Stomach (tissue), 9 donors: ENCODE data around the gene SLC2A4RG. TPM values are rescaled to one million over a fixed set of nuclear protein-coding genes. Genes with fewer than 3 reads are reported as not detected.

ENCODE experiments used
- DNase-seq, 2 donors: peaks; one replicate each; pipeline versions ENCODE4 v3.0.0 to v3.0.0-alpha.2; 2013 to 2019
- H3K27ac ChIP-seq, 5 donors: fragments of 200-600 bp in 4 of 5; sonication (generic) in 4 of 5; one replicate each; pipeline ENCODE4 v1.5.1; 2013 to 2019; ENCODE audit warnings: mild to moderate bottlenecking in 1 of 5, moderate library complexity in 1 of 5
- H3K27me3 ChIP-seq, 3 donors: fragments of 200-600 bp; sonication (generic); one replicate each; pipeline ENCODE4 v1.5.1; 2017 to 2019; ENCODE audit warnings: mixed run types in 1 of 3
- H3K36me3 ChIP-seq, 4 donors: fragments of 200-600 bp; sonication (generic); 1 replicate in 3 of 4; 2 replicates in 1 of 4; pipeline ENCODE4 v1.5.1; 2016 to 2019
- H3K4me1 ChIP-seq, 4 donors: fragments of 200-600 bp; sonication (generic); one replicate each; pipeline ENCODE4 v1.5.1; 2016 to 2019
- H3K4me3 ChIP-seq, 4 donors: fragments of 200-600 bp; sonication (generic) in 3 of 4; one replicate each; pipeline ENCODE4 v1.5.1; 2016 to 2019; ENCODE audit warnings: mild to moderate bottlenecking in 1 of 4
- H3K9me3 ChIP-seq, 4 donors: fragments of 200-600 bp; sonication (generic); one replicate each; pipeline ENCODE4 v1.5.1; 2016 to 2019
- EP300 ChIP-seq: sonication (generic); formaldehyde crosslinking; IDR thresholded peaks from one replicate; pipeline ENCODE4 v1.6.1; 2017; ENCODE audit warnings: antibody characterized with exemption
- POLR2A ChIP-seq, 4 donors: fragments of 450-650 bp; IDR thresholded peaks; one replicate each; pipeline ENCODE4 v1.6.1; 2016; ENCODE audit warnings: antibody characterized with exemption in 4 of 4, control low read depth in 2 of 4, mild to moderate bottlenecking in 1 of 4, moderate library complexity in 1 of 4
- POLR2AphosphoS5 ChIP-seq, 3 donors: sonication (generic); formaldehyde crosslinking; IDR thresholded peaks; one replicate each; pipeline ENCODE4 v1.6.1; 2016; ENCODE audit warnings: antibody characterized with exemption in 3 of 3
- WGBS, 5 donors: extraction: QIAGEN DNeasy Blood & Tissue Kit in 3 of 5; methylation state at CpG; one replicate each; pipeline versions ENCODE4 v1.1.5 to v1.1.7; 2013 to 2018; 5-methylcytosine and 5-hydroxymethylcytosine counted together
- intact Hi-C: fragments of 100-400 bp; cut with DNase I; formaldehyde crosslinking; loops from one replicate; pipeline ENCODE4 v1.15.1; 2023; ENCODE audit warnings: low total_unique reads
- polyA plus RNA-seq, 3 donors: library from polyadenylated mRNA; stranded (reverse); fragments of 200-250 nt; gene quantifications; one replicate each; pipeline ENCODE4 v1.2.3, GENCODE V29; 2013
- total RNA-seq, 5 donors: library from RNA; depleted of rRNA; stranded (reverse); fragments of >200 nt; gene quantifications; one replicate each; pipeline versions ENCODE4 v1.1.0 to v1.2.3, GENCODE V29; 2014 to 2016
- TF ChIP-seq, protein P1 (sequence below), 7 experiments: fragments of 450-650 bp in 4 of 7; fragments of 200-600 bp in 3 of 7; sonication (generic) in 3 of 7; IDR thresholded peaks; one replicate each; pipeline ENCODE4 v1.5.1; 2016 to 2019; ENCODE audit warnings: antibody characterized with exemption in 7 of 7, control low read depth in 2 of 7, mild to moderate bottlenecking in 1 of 7
- donor health status: healthy with polysubstance abuse.
- donor health status: Bipolar disorder and iron deficiency.
- donor health status: healthy.

Gene SLC2A4RG
- total and polyA plus RNA-seq, 8 donors = 7.1 to 76.9 (median 42.8) TPM

DNA sequence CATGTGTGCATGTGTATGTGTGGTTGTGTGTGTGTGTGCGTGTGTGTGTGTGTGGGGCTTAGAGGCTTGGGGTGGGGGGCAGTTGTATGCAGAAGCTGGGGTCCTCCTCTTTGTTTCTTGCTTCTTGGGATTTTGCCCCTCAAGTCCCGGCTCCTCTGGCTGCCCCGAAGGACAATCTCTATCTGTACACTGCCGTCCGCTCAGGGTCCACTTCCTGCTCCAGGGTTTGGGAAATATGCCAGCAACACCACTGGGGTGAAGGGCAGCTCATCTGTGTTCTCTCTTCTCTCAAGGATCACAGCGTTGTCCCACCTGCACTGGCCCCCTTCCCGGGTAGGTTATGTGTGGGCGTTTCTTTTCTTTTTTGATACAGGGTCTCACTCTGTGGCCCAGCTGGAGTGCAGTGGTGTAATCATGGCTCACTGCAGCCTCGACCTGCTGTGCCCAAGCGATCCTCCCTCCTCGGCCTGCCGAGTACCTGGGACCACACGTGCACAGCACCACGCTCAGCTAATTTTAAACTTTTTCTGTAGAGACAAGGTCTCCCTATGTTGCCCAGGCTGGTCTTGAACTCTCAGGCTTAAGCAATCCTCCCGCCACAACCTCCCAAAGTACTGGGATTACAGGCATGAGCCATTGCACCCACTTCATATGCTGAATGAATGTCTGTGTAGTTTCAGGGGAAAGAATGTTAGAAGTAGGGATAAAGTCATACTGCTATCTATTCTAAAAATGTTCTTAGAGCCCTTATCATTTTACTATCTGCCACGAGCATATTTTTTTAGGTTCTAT lies 25.7 kb downstream of the SLC2A4RG start:
- Histone ChIP-seq H3K36me3 (peaks cover 0 to 26% (median 22%) of the 10 kb centered on the region in 4 donors), H3K9me3 (no peaks in the 10 kb centered on the region), H3K27me3 (no peaks in the 10 kb centered on the region), H3K27ac (no peak overlapping the region), H3K4me3 (no peak overlapping the region), H3K4me1 (no peaks in the 10 kb centered on the region)
- TF ChIP-seq POLR2AphosphoS5 (IDR thresholded peaks at IDR 0.05) (no peak), EP300 (no peak), POLR2A (IDR thresholded peaks at IDR 0.05) (no peak)
- TF ChIP-seq, protein P1, sequence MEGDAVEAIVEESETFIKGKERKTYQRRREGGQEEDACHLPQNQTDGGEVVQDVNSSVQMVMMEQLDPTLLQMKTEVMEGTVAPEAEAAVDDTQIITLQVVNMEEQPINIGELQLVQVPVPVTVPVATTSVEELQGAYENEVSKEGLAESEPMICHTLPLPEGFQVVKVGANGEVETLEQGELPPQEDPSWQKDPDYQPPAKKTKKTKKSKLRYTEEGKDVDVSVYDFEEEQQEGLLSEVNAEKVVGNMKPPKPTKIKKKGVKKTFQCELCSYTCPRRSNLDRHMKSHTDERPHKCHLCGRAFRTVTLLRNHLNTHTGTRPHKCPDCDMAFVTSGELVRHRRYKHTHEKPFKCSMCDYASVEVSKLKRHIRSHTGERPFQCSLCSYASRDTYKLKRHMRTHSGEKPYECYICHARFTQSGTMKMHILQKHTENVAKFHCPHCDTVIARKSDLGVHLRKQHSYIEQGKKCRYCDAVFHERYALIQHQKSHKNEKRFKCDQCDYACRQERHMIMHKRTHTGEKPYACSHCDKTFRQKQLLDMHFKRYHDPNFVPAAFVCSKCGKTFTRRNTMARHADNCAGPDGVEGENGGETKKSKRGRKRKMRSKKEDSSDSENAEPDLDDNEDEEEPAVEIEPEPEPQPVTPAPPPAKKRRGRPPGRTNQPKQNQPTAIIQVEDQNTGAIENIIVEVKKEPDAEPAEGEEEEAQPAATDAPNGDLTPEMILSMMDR (IDR thresholded peaks at IDR 0.05) = no peak
- DNase-seq = no peak
- intact Hi-C loops = no loop called here
- WGBS, 5 donors = 76 to 78% (median 77%) methylated on average over 16 of the region's 16 CpGs

DNA sequence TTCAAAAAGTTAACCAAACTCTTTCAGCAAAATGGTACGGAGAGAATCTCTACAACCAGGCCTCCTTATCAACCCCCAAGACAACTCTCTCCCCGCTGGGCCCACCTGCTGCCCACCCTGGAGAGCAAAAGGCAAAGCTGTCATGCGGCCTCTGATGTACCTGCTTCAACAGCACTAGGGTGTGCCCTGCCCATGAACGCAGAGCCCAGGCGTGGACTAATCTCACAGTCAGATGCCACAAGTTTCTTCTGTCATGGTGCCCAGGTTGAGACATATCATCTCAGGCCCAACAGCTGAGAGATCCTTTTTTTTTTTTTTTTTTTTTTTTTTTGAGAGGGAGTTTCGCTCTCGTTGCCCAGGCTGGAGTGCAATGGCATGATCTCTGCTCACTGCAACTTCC lies 26.3 kb downstream of the SLC2A4RG start:
- DNase-seq = no peak
- 85 to 90% (median 88%) methylated on average over 7 of the region's 7 CpGs for WGBS, 5 donors
- Histone ChIP-seq H3K9me3 (no peaks in the 10 kb centered on the region), H3K27ac (no peak overlapping the region), H3K27me3 (no peaks in the 10 kb centered on the region), H3K4me3 (no peak overlapping the region), H3K36me3 (peaks cover 0 to 31% (median 24%) of the 10 kb centered on the region in 4 donors), H3K4me1 (no peaks in the 10 kb centered on the region)
- TF ChIP-seq POLR2A (IDR thresholded peaks at IDR 0.05) = no peak
- TF ChIP-seq POLR2AphosphoS5 (IDR thresholded peaks at IDR 0.05) = no peak
- TF ChIP-seq EP300 = no peak
- TF ChIP-seq, protein P1 (IDR thresholded peaks at IDR 0.05) = no peak
- intact Hi-C loops = no loop called here

- DNase-seq = no peak
- Histone ChIP-seq H3K9me3 (no peaks in the 10 kb centered on the region), H3K4me1 (no peaks in the 10 kb centered on the region), H3K27me3 (no peaks in the 10 kb centered on the region), H3K36me3 (peaks cover 0 to 37% (median 30%) of the 10 kb centered on the region in 4 donors), H3K27ac (no peak overlapping the region), H3K4me3 (no peak overlapping the region)
- TF ChIP-seq, protein P1 (IDR thresholded peaks at IDR 0.05) = no peak
- no peak for TF ChIP-seq POLR2AphosphoS5 (IDR thresholded peaks at IDR 0.05)
- no peak for TF ChIP-seq EP300
- no peak for TF ChIP-seq POLR2A (IDR thresholded peaks at IDR 0.05)
- 85 to 94% (median 89%) methylated on average over 33 to 38 of the region's 38 CpGs for WGBS, 5 donors
- intact Hi-C loops = no loop called here
These were observed 27.3 kb downstream of the SLC2A4RG start for GRCh38 chr20:63766695-63767426.

DNA sequence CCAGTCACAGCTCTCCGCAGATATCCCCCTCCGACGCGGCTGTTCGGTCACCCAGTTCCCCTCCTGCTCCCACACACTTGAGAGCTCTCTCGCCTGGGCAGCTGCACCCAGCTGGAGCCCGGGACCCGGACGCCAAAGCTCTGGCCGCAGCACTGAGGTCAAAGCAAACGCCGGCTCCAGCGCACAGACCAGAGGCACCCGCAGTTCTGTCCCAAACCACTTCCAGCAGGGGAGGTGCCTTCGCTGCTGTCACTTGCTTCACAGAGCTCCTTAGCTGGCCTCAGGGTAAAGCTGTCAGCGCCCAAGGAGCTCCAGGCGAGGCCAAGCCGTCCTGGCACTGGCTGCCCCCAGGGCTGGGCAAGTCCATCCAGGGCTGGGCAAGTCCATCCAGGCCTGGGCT lies 27.9 kb downstream of the SLC2A4RG start:
- Histone ChIP-seq H3K4me3 (no peak overlapping the region), H3K4me1 (no peaks in the 10 kb centered on the region), H3K27me3 (no peaks in the 10 kb centered on the region), H3K27ac (no peak overlapping the region), H3K36me3 (peaks cover 0 to 37% (median 30%) of the 10 kb centered on the region in 4 donors), H3K9me3 (no peaks in the 10 kb centered on the region)
- TF ChIP-seq, protein P1 (IDR thresholded peaks at IDR 0.05) = no peak
- TF ChIP-seq POLR2AphosphoS5 (IDR thresholded peaks at IDR 0.05) (no peak), POLR2A (IDR thresholded peaks at IDR 0.05) (no peak), EP300 (no peak)
- WGBS, 5 donors = 69 to 77% (median 76%) methylated on average over 15 to 18 of the region's 18 CpGs
- no peak for DNase-seq
- intact Hi-C loops = no loop called here
